K562 (cell line): ENCODE results near the gene ZMIZ1.
A peak's percentile ranks its signal among the peaks of the same experiment; 100 is the strongest.

Experiments
- ATF7 ChIP-seq: fragments of 450-650 bp; IDR thresholded peaks from 2 replicates; pipeline ENCODE4 v1.7.1; 2014; ENCODE audit warnings: mild to moderate bottlenecking, moderate library complexity
- CHD2 ChIP-seq: IDR thresholded peaks from 2 replicates; pipeline ENCODE4 v1.6.1; 2011; ENCODE audit warnings: low read depth, low read length
- CREB3L1 ChIP-seq: fragments of 450-650 bp; IDR thresholded peaks from 2 replicates; pipeline ENCODE4 v1.6.1; 2014; ENCODE audit warnings: low read depth, mild to moderate bottlenecking, moderate library complexity, borderline replicate concordance
- CTCF ChIP-seq, 3 experiments: IDR thresholded peaks in 2 of 3; conservative IDR thresholded peaks in 1 of 3; 2 replicates each; pipeline ENCODE4 v1.5.1; 2011 to 2012; ENCODE audit warnings: low read length in 3 of 3, mild to moderate bottlenecking in 3 of 3, control low read depth in 2 of 3, improper control_type of control experiment in 1 of 3, inconsistent platforms in 1 of 3, low read depth in 1 of 3, mixed read lengths in 1 of 3, moderate library complexity in 1 of 3; ENCODE audit not compliant: insufficient read depth in 2 of 3
- HMGXB4 ChIP-seq: sonication (generic); formaldehyde crosslinking; IDR thresholded peaks from 2 replicates; pipeline ENCODE4 v1.8.1; 2023; ENCODE audit warnings: mild to moderate bottlenecking, missing genetic modification reagents
- KDM5B ChIP-seq: fragments of 200-600 bp; sonication (generic); IDR thresholded peaks from 2 replicates; pipeline ENCODE4 v1.6.1; 2012; ENCODE audit warnings: low read depth, mild to moderate bottlenecking, moderate library complexity, low read length, control low read depth, inconsistent platforms; ENCODE audit not compliant: insufficient replicate concordance
- MXI1 ChIP-seq: IDR thresholded peaks from 2 replicates; pipeline ENCODE4 v1.6.1; 2011; ENCODE audit warnings: low read depth, mild to moderate bottlenecking, improper control_type of control experiment, low read length
- NR3C1 ChIP-seq: sonication (generic); formaldehyde crosslinking; IDR thresholded peaks from 2 replicates; pipeline ENCODE4 v1.8.1; 2022; ENCODE audit warnings: missing genetic modification reagents
- RB1 ChIP-seq: fragments of 450-650 bp; IDR thresholded peaks from 2 replicates; pipeline ENCODE4 v1.6.1; 2017; ENCODE audit warnings: low read depth, mild to moderate bottlenecking
- SMARCA4 ChIP-seq: fragments of 450-650 bp; IDR thresholded peaks from 2 replicates; pipeline ENCODE4 v1.6.1; 2016
- ZBTB40 ChIP-seq, 2 experiments: fragments of 450-650 bp in 1 of 2; sonication (generic) in 1 of 2; formaldehyde crosslinking in 1 of 2; IDR thresholded peaks; 2 replicates each; pipeline versions ENCODE4 v1.7.1 to v1.9.0; 2016 to 2022; ENCODE audit warnings: inconsistent platforms in 1 of 2, mild to moderate bottlenecking in 1 of 2, missing genetic modification reagents in 1 of 2
- ZFP91 ChIP-seq: sonication (generic); formaldehyde crosslinking; IDR thresholded peaks from 2 replicates; pipeline ENCODE4 v1.8.0; 2022; ENCODE audit warnings: mild to moderate bottlenecking, missing genetic modification reagents
- ZNF184 ChIP-seq: sonication (generic); formaldehyde crosslinking; IDR thresholded peaks from 2 replicates; pipeline ENCODE4 v1.5.0; 2020; ENCODE audit warnings: missing genetic modification reagents
- ZNF274 ChIP-seq: IDR thresholded peaks from 2 replicates; pipeline ENCODE4 v1.6.1; 2011; ENCODE audit warnings: low read depth, mild to moderate bottlenecking, low read length, moderate library complexity, borderline replicate concordance

- TF ChIP-seq MXI1: no peak
- TF ChIP-seq KDM5B: no peak
- TF ChIP-seq CTCF (IDR thresholded peaks at IDR 0.05 in 2 of 3, conservative IDR thresholded peaks at IDR 0.05 in 1 of 3; ENCODE audit: insufficient read depth in 2 of 3, low read depth in 1 of 3, low read length in 3 of 3): peak; percentile 52 to 97 (median 73)
- no peak for TF ChIP-seq ZNF274
- no peak for TF ChIP-seq ATF7
- no peak for TF ChIP-seq RB1
- no peak for TF ChIP-seq CREB3L1
- no peak for TF ChIP-seq ZBTB40 (IDR thresholded peaks at IDR 0.05)
- no peak for TF ChIP-seq ZBTB40 (CRISPR knock-in tag; IDR thresholded peaks at IDR 0.05)
- no peak for TF ChIP-seq ZFP91
- TF ChIP-seq SMARCA4: no peak
- TF ChIP-seq ZNF184 (CRISPR knock-in tag): no peak
- TF ChIP-seq NR3C1: no peak
- TF ChIP-seq CHD2: no peak
- TF ChIP-seq HMGXB4 (CRISPR knock-in tag): no peak
These were observed 16.3 kb upstream of the ZMIZ1 start for GRCh38 chr10:79052291-79053080.
